Calu3 (cell line): ENCODE data around the gene MED13. TPM values are rescaled to one million over a fixed set of nuclear protein-coding genes. Genes with fewer than 3 reads are reported as not detected.
"Not testable (repeated sequence)": the region's sequence is repeated elsewhere in the genome, so short reads cannot be mapped to it uniquely, and the experiment has no call there.

Experiments
- BruUV-seq: library from RNA; stranded (reverse); fragments of 400-500 nt; replicated peaks from 2 replicates; lab custom pipeline; 2021; lab: Mats Ljungman, UMichigan
- CTCF ChIA-PET: fragments of 300-600 bp; sonication (Branson Sonifier 250); formaldehyde crosslinking; loops from one replicate; lab custom pipeline; 2022; ENCODE audit warnings: antibody characterized with exemption; lab: Charles Lee
- DNase-seq: peaks from one replicate; pipeline ENCODE4 v3.0.0; 2022
- H3K27ac Mint-ChIP-seq: one replicate; pipeline ENCODE4 v1.8.0; 2022; ENCODE audit warnings: mixed read lengths; ENCODE audit not compliant: unreplicated experiment
- H3K27me3 Mint-ChIP-seq: one replicate; pipeline ENCODE4 v1.8.0; 2022; ENCODE audit warnings: mixed read lengths; ENCODE audit not compliant: unreplicated experiment
- H3K36me3 Mint-ChIP-seq: one replicate; pipeline ENCODE4 v1.8.0; 2022; ENCODE audit warnings: mild to moderate bottlenecking, moderate library complexity, mixed read lengths; ENCODE audit not compliant: insufficient read depth, unreplicated experiment
- H3K4me1 Mint-ChIP-seq: one replicate; pipeline ENCODE4 v1.8.0; 2022; ENCODE audit warnings: mild to moderate bottlenecking, low read depth, mixed read lengths; ENCODE audit not compliant: unreplicated experiment
- H3K4me3 Mint-ChIP-seq: one replicate; pipeline ENCODE4 v1.8.0; 2022; ENCODE audit warnings: mild to moderate bottlenecking, low read depth, moderate library complexity, mixed read lengths; ENCODE audit not compliant: unreplicated experiment
- H3K9me3 Mint-ChIP-seq: one replicate; pipeline ENCODE4 v1.8.0; 2022; ENCODE audit warnings: low read depth, mixed read lengths; ENCODE audit not compliant: unreplicated experiment
- CTCF ChIP-seq: fragments of 200-600 bp; IDR thresholded peaks from one replicate; pipeline ENCODE4 v1.8.0; 2022; ENCODE audit warnings: antibody characterized with exemption; ENCODE audit not compliant: unreplicated experiment
- intact Hi-C: fragments of 100-400 bp; cut with micrococcal nuclease; formaldehyde crosslinking; loops from one replicate; pipeline ENCODE4 v1.10.0; 2022; ENCODE audit not compliant: unreplicated experiment
- total RNA-seq: library from RNA; stranded (reverse); gene quantifications from 2 replicates; pipeline ENCODE4 v1.2.3, GENCODE V29; 2022

MED13 gene
- total RNA-seq, 1 experiment from 2014 or later, result 50.2 TPM

- no peak for DNase-seq
- BruUV-seq, result no TSS peak
- H3K9me3 Mint-ChIP-seq, result no peaks in the 10 kb centered on the region
- peaks cover 9% of the 10 kb centered on the region for H3K4me1 Mint-ChIP-seq
- peaks cover 26% of the 10 kb centered on the region for H3K36me3 Mint-ChIP-seq
- intact Hi-C loops, result no loop called here
- CTCF ChIA-PET, result no interaction called here
- no peaks in the 10 kb centered on the region for H3K27me3 Mint-ChIP-seq
- peak overlapping the region; percentile 90 for H3K27ac Mint-ChIP-seq
- H3K4me3 Mint-ChIP-seq, result peak overlapping the region; percentile 91
- no peak for TF ChIP-seq CTCF
Observed at GRCh38 chr17:61928101-61928436, 137.0 kb downstream of the MED13 start.

DNA sequence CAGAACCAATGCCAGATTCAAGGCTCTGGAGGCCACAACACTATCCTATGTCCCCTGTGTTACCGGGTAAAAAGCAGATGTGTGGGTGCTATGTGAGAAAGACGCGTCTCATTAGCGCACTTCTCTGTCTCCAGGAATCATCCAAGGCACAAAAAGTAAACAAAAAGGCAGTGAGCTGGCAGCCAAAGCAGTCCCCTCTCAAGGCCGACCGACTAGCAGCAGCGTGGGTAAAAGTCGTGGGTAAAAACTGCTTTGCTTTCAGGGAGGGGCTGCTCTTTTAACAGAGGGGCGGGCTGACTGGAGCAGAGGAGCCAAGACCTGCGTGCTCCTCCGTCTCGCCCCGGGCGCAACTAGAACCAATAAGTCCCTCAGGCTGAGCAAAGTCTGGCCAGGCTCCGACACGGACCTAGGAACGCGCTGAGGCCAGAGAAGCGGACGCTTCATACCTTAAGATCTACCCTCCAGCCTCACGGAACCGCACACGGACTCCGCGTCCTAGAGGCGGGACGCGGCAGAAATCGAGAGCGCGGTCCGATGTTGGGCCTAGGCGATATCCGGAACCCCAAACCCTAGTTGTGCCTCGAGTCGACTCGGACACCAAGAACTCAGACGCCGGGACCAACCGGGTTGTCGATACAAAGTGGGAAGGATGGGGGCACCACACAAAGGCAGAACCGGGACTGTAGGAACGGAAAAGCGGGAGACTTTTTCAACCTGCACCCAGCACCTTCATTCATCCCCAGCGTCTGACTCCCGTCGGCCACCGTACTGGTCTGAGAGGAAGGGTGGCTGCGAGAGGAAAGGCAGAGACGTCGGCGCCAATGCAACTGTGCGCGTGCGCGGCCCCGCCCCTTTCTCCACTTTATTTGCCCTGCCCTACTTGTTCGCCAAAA, 137.6 kb downstream of the MED13 start, which contains the start of gene INTS2:
TSS of gene INTS2 (minus strand) at position 775 of the 893 bp plus-strand sequence. CDS start 1,338 bp downstream, outside the sequence.
- no peak for TF ChIP-seq CTCF
- Mint-ChIP-seq H3K27me3 (no peaks in the 10 kb centered on the region), H3K27ac (peak within 1 kb of the TSS; percentile 90), H3K4me3 (peak within 1 kb of the TSS; percentile 91), H3K4me1 (peaks cover 9% of the 10 kb centered on the region), H3K9me3 (no peaks in the 10 kb centered on the region), H3K36me3 (peaks cover 26% of the 10 kb centered on the region)
- intact Hi-C loops, result no loop called here
- CTCF ChIA-PET, result no interaction called here
- BruUV-seq, result TSS peak; percentile 87
- peak; percentile 90 for DNase-seq

DNA sequence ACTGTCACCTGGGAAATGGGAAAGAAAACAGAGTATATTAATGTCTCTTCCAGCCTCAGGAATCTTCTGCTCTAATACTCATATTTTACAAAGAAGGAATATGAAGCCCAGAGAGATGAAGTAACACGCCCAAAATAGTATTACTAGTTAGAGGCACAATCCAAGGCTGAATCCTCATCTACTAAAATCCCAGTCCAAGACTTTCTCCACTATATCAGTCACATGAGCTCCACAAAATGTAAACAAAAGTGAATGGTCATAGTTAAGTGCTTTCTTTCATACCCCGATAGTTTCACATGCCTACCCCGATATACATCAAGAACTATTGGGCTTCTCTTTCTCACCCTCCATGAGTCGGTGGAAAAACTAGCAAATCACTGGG, 138.3 kb downstream of the MED13 start:
- Mint-ChIP-seq H3K9me3 (no peaks in the 10 kb centered on the region), H3K4me3 (peak overlapping the region; percentile 91), H3K27ac (peak overlapping the region; percentile 90), H3K4me1 (peaks cover 9% of the 10 kb centered on the region), H3K27me3 (no peaks in the 10 kb centered on the region), H3K36me3 (peaks cover 26% of the 10 kb centered on the region)
- no peak for DNase-seq
- CTCF ChIA-PET, result no interaction called here
- intact Hi-C loops, result no loop called here
- no peak for TF ChIP-seq CTCF
- no TSS peak for BruUV-seq

- H3K27me3 Mint-ChIP-seq, H3K27ac Mint-ChIP-seq, intact Hi-C loops, DNase-seq, H3K4me1 Mint-ChIP-seq, H3K9me3 Mint-ChIP-seq, H3K36me3 Mint-ChIP-seq, CTCF ChIA-PET, H3K4me3 Mint-ChIP-seq, BruUV-seq: not testable (repeated sequence)
Observed at GRCh38 chr17:61915162-61915561, 149.9 kb downstream of the MED13 start.
